ENCODE data around the gene ATP1B3. TPM values are rescaled to one million over a fixed set of nuclear protein-coding genes. Genes with fewer than 3 reads are reported as not detected.

Gene ATP1B3
- polyA plus RNA-seq, 1 experiment: 59.7 TPM

- no peak for DNase-seq (ENCODE audit: low read depth)
- TF ChIP-seq CTCF (IDR thresholded peaks at IDR 0.05; ENCODE audit: insufficient read depth, low read depth, low read length): no peak
These were observed 16.3 kb upstream of the ATP1B3 start for GRCh38 chr3:141860086-141860669.

DNA sequence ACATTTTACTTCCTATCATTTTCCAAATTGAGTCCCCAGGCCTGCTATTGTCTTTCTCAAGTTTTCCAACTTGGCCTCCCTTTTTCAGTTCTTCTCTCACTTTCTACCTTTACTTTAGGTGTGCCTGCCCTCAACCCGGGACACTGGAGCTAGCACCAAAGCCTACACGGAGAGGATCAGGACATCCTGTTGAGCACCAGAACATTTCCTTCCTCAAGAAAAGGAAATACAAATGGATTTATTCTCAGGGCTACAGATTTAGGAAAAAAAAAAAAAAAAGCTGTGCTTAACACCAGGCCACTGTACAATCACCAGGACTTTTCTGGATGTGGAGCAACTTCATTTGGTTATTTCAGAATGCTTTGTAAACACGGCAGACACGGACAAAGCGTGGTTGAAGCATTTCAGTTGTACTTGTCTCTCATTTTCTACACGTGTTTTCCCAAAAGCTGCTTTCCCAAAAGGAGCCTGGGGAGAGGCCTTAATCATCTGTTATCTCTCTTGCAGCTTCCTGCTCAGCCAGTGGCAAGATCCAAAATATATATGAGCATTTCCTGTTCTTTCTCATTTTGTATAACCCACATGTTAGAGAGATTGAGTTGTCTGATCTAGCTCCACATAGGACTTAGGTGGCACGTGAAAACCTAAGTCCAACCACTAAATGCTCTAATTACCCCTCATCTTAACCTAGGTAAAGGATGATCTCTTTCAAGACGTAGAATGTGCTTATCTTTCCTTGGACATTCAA is 15.5 kb upstream of the ATP1B3 start:
- no peak for TF ChIP-seq CTCF (IDR thresholded peaks at IDR 0.05; ENCODE audit: insufficient read depth, low read depth, low read length)
- Histone ChIP-seq H3K4me3 (ENCODE audit: low read depth, low read length) (no peak overlapping the region), H3K36me3 (ENCODE audit: control insufficient read depth, insufficient read depth, low read length) (no peaks in the 10 kb centered on the region), H3K27me3 (ENCODE audit: control insufficient read depth, insufficient read depth, low read length) (no peaks in the 10 kb centered on the region)
- DNase-seq (ENCODE audit: low read depth): no peak
- POLR2A ChIA-PET: no interaction called here
- CTCF ChIA-PET: interaction anchor here (0.6 kb wide), 1 partner anchor 681 kb away, joined by 3 read pairs; no protein-coding TSS in a partner anchor

More at GRCh38 chr3:141860086-141860669, 16.3 kb upstream of the ATP1B3 start:
- Histone ChIP-seq H3K4me3 (ENCODE audit: low read depth, low read length) (no peak overlapping the region), H3K27me3 (ENCODE audit: control insufficient read depth, insufficient read depth, low read length) (no peaks in the 10 kb centered on the region), H3K36me3 (ENCODE audit: control insufficient read depth, insufficient read depth, low read length) (no peaks in the 10 kb centered on the region)
- ChIA-PET CTCF (no interaction called here), POLR2A (no interaction called here)

GRCh38 chr3:141862279-141862816 is 14.1 kb upstream of the ATP1B3 start:
- POLR2A ChIA-PET: no interaction called here
- CTCF ChIA-PET: interaction anchor here (2.9 kb wide), 1 partner anchor 13 kb away, joined by 13 read pairs; no protein-coding TSS in a partner anchor
- TF ChIP-seq CTCF (IDR thresholded peaks at IDR 0.05; ENCODE audit: insufficient read depth, low read depth, low read length): no peak
- 0 out of 2 replicates have a peak, but pooled peaks cover 1% of the 10 kb centered on the region for H3K27me3 ChIP-seq (ENCODE audit: control insufficient read depth, insufficient read depth, low read length)
- no peak for DNase-seq (ENCODE audit: low read depth)
- no peaks in the 10 kb centered on the region for H3K36me3 ChIP-seq (ENCODE audit: control insufficient read depth, insufficient read depth, low read length)
- H3K4me3 ChIP-seq (ENCODE audit: low read depth, low read length): no peak overlapping the region

DNA sequence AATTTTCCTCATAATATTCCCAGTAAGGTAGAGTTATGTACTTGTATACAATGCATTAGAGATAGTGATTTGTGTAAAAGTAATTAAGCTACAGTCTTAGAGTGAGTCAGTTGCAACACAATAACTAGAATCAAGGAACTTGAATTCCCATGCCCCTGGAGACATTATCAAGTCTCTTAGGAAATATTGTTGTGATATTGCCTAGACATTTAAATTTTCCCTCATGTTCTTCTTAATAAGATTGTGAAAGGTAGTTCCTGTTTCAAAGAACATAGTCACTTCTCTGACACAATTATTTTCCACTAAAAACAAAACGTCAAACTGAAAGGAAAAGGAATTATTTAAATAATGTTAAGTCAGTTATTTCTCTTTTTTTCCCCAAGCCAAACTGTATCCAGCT is 13.0 kb upstream of the ATP1B3 start:
- Histone ChIP-seq H3K4me3 (ENCODE audit: low read depth, low read length) (no peak overlapping the region), H3K27me3 (ENCODE audit: control insufficient read depth, insufficient read depth, low read length) (0 out of 2 replicates have a peak, but pooled peaks cover 1% of the 10 kb centered on the region), H3K36me3 (ENCODE audit: control insufficient read depth, insufficient read depth, low read length) (no peaks in the 10 kb centered on the region)
- DNase-seq (ENCODE audit: low read depth): no peak
- TF ChIP-seq CTCF (IDR thresholded peaks at IDR 0.05; ENCODE audit: insufficient read depth, low read depth, low read length): no peak
- CTCF ChIA-PET: interaction anchor here (0.8 to 2.9 kb wide), 2 partner anchors 10 to 12 kb away, joined by 4 to 13 read pairs; no protein-coding TSS in a partner anchor
- POLR2A ChIA-PET: no interaction called here

GRCh38 chr3:141864281-141864970 is 12.0 kb upstream of the ATP1B3 start:
- 0 out of 2 replicates have a peak, but pooled peaks cover 1% of the 10 kb centered on the region for H3K27me3 ChIP-seq (ENCODE audit: control insufficient read depth, insufficient read depth, low read length)
- POLR2A ChIA-PET: no interaction called here
- no peak for TF ChIP-seq CTCF (IDR thresholded peaks at IDR 0.05; ENCODE audit: insufficient read depth, low read depth, low read length)
- DNase-seq (ENCODE audit: low read depth): no peak
- no peak overlapping the region for H3K4me3 ChIP-seq (ENCODE audit: low read depth, low read length)
- CTCF ChIA-PET: interaction anchor here (2.9 kb wide), 1 partner anchor 11 kb away, joined by 13 read pairs; no protein-coding TSS in a partner anchor
- no peaks in the 10 kb centered on the region for H3K36me3 ChIP-seq (ENCODE audit: control insufficient read depth, insufficient read depth, low read length)
